HG03064 (cell line): ENCODE measurements around the gene FOXC2.

Source experiments
- ATAC-seq: cut with Tn5 transposase; IDR thresholded peaks from one replicate; pipeline ENCODE4 v1.9.1; 2021; ENCODE audit warnings: low read depth; ENCODE audit not compliant: unreplicated experiment

Gene FOXC2

GRCh38 chr16:86609115-86609514 is 42.5 kb downstream of the FOXC2 start:
- no peak for ATAC-seq

GRCh38 chr16:86609661-86610060 is 43.0 kb downstream of the FOXC2 start:
- ATAC-seq = no peak

- no peak for ATAC-seq
Measured at GRCh38 chr16:86610779-86611524, 44.3 kb downstream of the FOXC2 start.

- ATAC-seq = no peak
Measured at GRCh38 chr16:86611525-86611855, 44.9 kb downstream of the FOXC2 start.

- ATAC-seq = no peak
Measured at GRCh38 chr16:86611941-86612340, 45.3 kb downstream of the FOXC2 start.

GRCh38 chr16:86614699-86615098 is 48.1 kb downstream of the FOXC2 start:
- ATAC-seq = no peak

- no peak for ATAC-seq
Measured at GRCh38 chr16:86616906-86617305, 50.3 kb downstream of the FOXC2 start.

- no peak for ATAC-seq
Measured at GRCh38 chr16:86618431-86619238, 52.0 kb downstream of the FOXC2 start.
